ENCODE measurements around the gene SRP9. TPM values are rescaled to one million over a fixed set of nuclear protein-coding genes. Genes with fewer than 3 reads are reported as not detected.

The SRP9 gene
- total and polyA plus RNA-seq, 2 experiments from 2014 or later, result 640 to 728 TPM

GRCh38 chr1:225825607-225826007 is 48.0 kb downstream of the SRP9 start:
- Histone ChIP-seq H3K79me2 (replicated peaks; ENCODE audit: insufficient read depth) (peaks cover 33% of the 10 kb centered on the region), H3K4me1 (ENCODE audit: insufficient read depth) (peaks cover 19% of the 10 kb centered on the region), H3K9me2 (ENCODE audit: insufficient read depth) (no peaks in the 10 kb centered on the region), H4K20me1 (replicated peaks; ENCODE audit: insufficient read depth) (peaks cover 8% of the 10 kb centered on the region), H3K4me3 (no peak overlapping the region), H3K27me3 (ENCODE audit: insufficient read depth) (no peaks in the 10 kb centered on the region), H3F3A (replicated peaks; ENCODE audit: low read depth) (0 out of 2 replicates have a peak, but pooled peaks cover 3% of the 10 kb centered on the region), H2AFZ (no peak overlapping the region), H3K27ac (ENCODE audit: low read depth) (no peak overlapping the region), H3K4me2 (no peak overlapping the region), H3K36me3 (ENCODE audit: insufficient read depth) (no peaks in the 10 kb centered on the region)
- H3K27me3 Mint-ChIP-seq (ENCODE audit: insufficient read depth, low read depth, poor library complexity), result peaks cover 5% of the 10 kb centered on the region
- DNase-seq (ENCODE audit: low spot score) (no peak), ATAC-seq (peak; percentile 10; the same call in 2 of the 3 replicates)
- H3K36me3 Mint-ChIP-seq (ENCODE audit: low read depth), result peaks cover 5% of the 10 kb centered on the region; the same call in 2 of the 3 replicates
- no peak overlapping the region for H3K4me3 Mint-ChIP-seq
- H3K27ac Mint-ChIP-seq, result no peak overlapping the region
- H3K9me3 Mint-ChIP-seq, result no peaks in the 10 kb centered on the region
- peaks cover 40% of the 10 kb centered on the region for H3K4me1 Mint-ChIP-seq
- TF ChIP-seq JUNB (IDR thresholded peaks at IDR 0.05; ENCODE audit: unreplicated experiment), result no peak
- TF ChIP-seq POLR2AphosphoS5 (IDR thresholded peaks at IDR 0.05; ENCODE audit: low read depth), result no peak
- TF ChIP-seq EZH2phosphoT487 (IDR thresholded peaks at IDR 0.05; ENCODE audit: unreplicated experiment), result no peak
- no peak for TF ChIP-seq ZNF331 (CRISPR knock-in tag; IDR thresholded peaks at IDR 0.05; ENCODE audit: low read depth)

- H3K27ac Mint-ChIP-seq, result no peak overlapping the region
- ATAC-seq (no peak), DNase-seq (ENCODE audit: low spot score) (no peak)
- Histone ChIP-seq H3K4me2 (no peak overlapping the region), H3K27ac (ENCODE audit: low read depth) (no peak overlapping the region), H3K4me1 (ENCODE audit: insufficient read depth) (peaks cover 19% of the 10 kb centered on the region), H3K4me3 (no peak overlapping the region), H3K36me3 (ENCODE audit: insufficient read depth) (peaks cover 8% of the 10 kb centered on the region), H4K20me1 (replicated peaks; ENCODE audit: insufficient read depth) (peaks cover 8% of the 10 kb centered on the region), H3K9me2 (ENCODE audit: insufficient read depth) (no peaks in the 10 kb centered on the region), H3K27me3 (ENCODE audit: insufficient read depth) (no peaks in the 10 kb centered on the region), H3F3A (replicated peaks; ENCODE audit: low read depth) (peaks cover 3% of the 10 kb centered on the region; the same call in 1 of the 2 replicates), H2AFZ (no peak overlapping the region), H3K79me2 (replicated peaks; ENCODE audit: insufficient read depth) (peaks cover 21% of the 10 kb centered on the region)
- H3K36me3 Mint-ChIP-seq (ENCODE audit: low read depth), result peaks cover 15% of the 10 kb centered on the region
- no peak overlapping the region for H3K4me3 Mint-ChIP-seq
- no peaks in the 10 kb centered on the region for H3K9me3 Mint-ChIP-seq
- H3K4me1 Mint-ChIP-seq, result peaks cover 39% of the 10 kb centered on the region
- peaks cover 9% of the 10 kb centered on the region for H3K27me3 Mint-ChIP-seq (ENCODE audit: insufficient read depth, low read depth, poor library complexity)
- TF ChIP-seq REST (IDR thresholded peaks at IDR 0.05; ENCODE audit: unreplicated experiment) (no peak), NANOG (IDR thresholded peaks at IDR 0.05; ENCODE audit: borderline replicate concordance) (no peak), EZH2 (IDR thresholded peaks at IDR 0.05; ENCODE audit: low read depth, unreplicated experiment) (no peak), ZNF114 (CRISPR knock-in tag; IDR thresholded peaks at IDR 0.05) (no peak), CREB1 (CRISPR knock-in tag; IDR thresholded peaks at IDR 0.05; ENCODE audit: low read depth) (no peak), CTCF (conservative IDR thresholded peaks at IDR 0.05; ENCODE audit: low read depth in 2 of 2) (no peak), ZNF462 (CRISPR knock-in tag; IDR thresholded peaks at IDR 0.05) (no peak)
These were observed 49.5 kb downstream of the SRP9 start for GRCh38 chr1:225827076-225827475.

Measured in GM23338 (cell line).